ENCODE measurements around the gene CCR1.

DNA sequence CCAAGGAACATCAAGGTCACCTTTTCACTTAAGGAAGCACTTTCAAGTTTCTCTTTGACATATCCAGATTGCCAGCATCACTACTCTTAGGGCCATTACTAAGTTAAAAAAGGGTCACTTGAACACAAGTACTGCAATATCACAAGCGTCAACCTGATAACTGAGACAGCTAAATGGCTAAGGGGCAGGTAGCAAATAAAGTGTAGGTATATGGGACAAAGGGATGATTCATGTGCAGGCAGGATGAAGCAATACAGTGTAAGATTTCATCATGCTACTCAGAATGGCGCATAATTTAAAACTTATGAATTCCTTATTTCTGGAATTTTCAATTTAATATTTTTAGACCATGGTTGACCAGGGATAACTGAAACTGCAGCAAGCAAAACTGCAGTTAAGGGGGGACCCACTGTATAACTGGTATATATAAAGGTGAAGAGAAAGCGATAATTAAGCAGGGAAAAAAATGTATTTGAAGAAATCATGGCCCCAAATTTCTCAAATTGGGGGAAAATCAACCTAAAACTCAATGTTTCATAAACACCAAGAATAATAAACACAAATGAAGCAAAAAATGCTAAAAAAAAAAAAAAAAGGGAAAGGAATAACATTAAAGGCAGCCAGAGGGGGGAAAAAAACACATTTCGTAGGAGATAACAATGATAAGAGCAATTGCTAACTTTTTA lies 13.1 kb downstream of the CCR1 start:
- TF ChIP-seq CTCF (IDR thresholded peaks at IDR 0.05) = no peak
- TF ChIP-seq POLR2AphosphoS5 (IDR thresholded peaks at IDR 0.05) = no peak

Data from suprapubic skin (tissue), 3 donors.